ENCODE data around the gene PRDM12.

The PRDM12 gene

DNA sequence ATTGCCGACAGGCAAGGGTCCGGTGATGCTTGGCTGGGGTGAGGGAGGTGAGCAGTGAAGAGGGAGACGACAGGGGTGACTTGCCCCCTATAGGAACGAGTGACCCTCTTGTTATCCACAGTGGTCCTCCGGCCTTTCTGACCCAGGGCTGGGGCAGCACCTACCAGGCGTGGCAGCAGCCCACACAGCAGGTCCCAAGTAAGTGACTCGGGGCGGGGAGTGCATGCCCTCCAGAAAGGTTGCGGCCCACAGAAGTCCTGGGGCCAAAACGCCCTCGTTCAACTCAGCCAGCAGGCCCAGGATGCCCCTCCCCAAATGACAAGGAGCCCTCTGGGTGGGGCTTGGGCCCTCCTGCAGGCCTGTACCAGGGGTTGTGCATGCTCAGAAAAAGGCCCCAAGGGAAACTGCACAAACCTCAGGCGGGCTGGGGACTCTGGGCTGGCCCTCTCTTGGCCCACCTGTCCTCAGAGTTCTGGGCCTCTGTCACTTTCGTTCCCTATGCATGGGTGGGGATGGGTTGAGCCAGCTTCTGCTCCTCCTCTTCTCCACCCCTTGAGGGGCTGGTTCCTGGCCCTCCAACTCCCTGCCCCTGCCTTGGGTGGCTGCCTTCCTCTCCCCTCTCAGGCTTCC is 32.2 kb upstream of the PRDM12 start:
- TF ChIP-seq, protein P1, sequence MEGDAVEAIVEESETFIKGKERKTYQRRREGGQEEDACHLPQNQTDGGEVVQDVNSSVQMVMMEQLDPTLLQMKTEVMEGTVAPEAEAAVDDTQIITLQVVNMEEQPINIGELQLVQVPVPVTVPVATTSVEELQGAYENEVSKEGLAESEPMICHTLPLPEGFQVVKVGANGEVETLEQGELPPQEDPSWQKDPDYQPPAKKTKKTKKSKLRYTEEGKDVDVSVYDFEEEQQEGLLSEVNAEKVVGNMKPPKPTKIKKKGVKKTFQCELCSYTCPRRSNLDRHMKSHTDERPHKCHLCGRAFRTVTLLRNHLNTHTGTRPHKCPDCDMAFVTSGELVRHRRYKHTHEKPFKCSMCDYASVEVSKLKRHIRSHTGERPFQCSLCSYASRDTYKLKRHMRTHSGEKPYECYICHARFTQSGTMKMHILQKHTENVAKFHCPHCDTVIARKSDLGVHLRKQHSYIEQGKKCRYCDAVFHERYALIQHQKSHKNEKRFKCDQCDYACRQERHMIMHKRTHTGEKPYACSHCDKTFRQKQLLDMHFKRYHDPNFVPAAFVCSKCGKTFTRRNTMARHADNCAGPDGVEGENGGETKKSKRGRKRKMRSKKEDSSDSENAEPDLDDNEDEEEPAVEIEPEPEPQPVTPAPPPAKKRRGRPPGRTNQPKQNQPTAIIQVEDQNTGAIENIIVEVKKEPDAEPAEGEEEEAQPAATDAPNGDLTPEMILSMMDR (IDR thresholded peaks at IDR 0.05; ENCODE audit: control insufficient read depth, insufficient read depth, low read depth, low read length, missing control alignments): no peak
- no peak for DNase-seq (ENCODE audit: low read depth)
- no peak overlapping the region for H3K4me3 ChIP-seq (ENCODE audit: control insufficient read depth, low read depth, low read length)

- no peak for DNase-seq (ENCODE audit: low read depth)
- TF ChIP-seq, protein P1 (IDR thresholded peaks at IDR 0.05; ENCODE audit: control insufficient read depth, insufficient read depth, low read depth, low read length, missing control alignments): no peak
Observed at GRCh38 chr9:130632841-130633240, 31.6 kb upstream of the PRDM12 start.

GRCh38 chr9:130633336-130634190 is 30.8 kb upstream of the PRDM12 start:
- H3K4me3 ChIP-seq (ENCODE audit: control insufficient read depth, low read depth, low read length): no peak overlapping the region
- DNase-seq (ENCODE audit: low read depth): no peak
- TF ChIP-seq, protein P1 (IDR thresholded peaks at IDR 0.05; ENCODE audit: control insufficient read depth, insufficient read depth, low read depth, low read length, missing control alignments): no peak

More at GRCh38 chr9:130632841-130633240, 31.6 kb upstream of the PRDM12 start:
- no peak overlapping the region for H3K4me3 ChIP-seq (ENCODE audit: control insufficient read depth, low read depth, low read length)

DNA sequence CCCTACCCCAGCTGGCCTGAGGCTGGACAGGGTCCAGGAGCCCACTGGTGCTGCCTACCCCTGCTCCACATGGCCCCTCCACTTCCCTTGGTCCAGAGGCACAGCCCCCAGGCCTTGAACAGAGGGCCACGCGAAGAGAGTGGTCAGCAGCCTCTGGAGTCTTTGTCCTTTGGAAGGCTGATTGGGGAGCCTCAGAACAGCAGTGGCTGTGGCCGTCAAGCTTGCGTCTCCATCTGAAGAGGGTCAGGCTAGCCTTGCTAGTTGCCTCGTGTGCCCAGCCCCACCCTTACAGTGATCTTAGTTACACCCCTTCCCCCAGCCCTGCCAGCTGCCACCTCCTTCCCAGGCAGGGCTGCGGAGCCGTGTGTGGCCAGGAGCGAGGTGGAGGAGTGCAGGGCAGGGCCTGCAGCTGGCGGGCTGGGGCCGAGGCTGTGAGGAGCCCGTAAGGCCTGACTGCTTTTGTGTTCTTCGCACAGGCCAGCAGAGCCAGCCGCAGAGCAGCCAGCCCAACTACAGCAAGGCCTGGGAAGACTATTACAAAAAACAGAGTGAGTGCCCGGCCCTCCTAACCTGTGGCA is 30.1 kb upstream of the PRDM12 start:
- TF ChIP-seq, protein P1 (IDR thresholded peaks at IDR 0.05; ENCODE audit: control insufficient read depth, insufficient read depth, low read depth, low read length, missing control alignments): no peak
- H3K4me3 ChIP-seq (ENCODE audit: control insufficient read depth, low read depth, low read length): no peak overlapping the region
- DNase-seq (ENCODE audit: low read depth): no peak

DNA sequence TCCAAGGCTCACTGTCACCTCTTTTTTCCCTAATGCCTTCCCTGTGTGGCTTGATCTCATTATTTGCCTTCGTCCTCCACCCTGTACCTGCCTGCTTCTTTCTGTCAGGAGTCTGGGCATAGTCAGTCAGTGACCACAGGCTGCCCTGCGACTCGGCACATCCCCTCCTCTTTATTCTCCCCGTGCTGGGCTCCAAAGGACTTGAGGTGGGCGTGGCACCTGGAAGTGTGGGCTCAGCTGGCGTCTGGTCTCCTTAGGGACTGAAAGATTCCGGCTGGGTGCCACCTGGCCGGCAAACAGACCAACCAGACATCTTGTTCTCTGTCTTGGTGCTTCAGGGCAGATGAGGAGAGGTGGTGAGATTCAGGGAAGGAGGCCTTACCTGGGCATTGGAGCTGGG is 29.6 kb upstream of the PRDM12 start:
- TF ChIP-seq, protein P1 (IDR thresholded peaks at IDR 0.05; ENCODE audit: control insufficient read depth, insufficient read depth, low read depth, low read length, missing control alignments): no peak
- no peak overlapping the region for H3K4me3 ChIP-seq (ENCODE audit: control insufficient read depth, low read depth, low read length)
- DNase-seq (ENCODE audit: low read depth): no peak

DNA sequence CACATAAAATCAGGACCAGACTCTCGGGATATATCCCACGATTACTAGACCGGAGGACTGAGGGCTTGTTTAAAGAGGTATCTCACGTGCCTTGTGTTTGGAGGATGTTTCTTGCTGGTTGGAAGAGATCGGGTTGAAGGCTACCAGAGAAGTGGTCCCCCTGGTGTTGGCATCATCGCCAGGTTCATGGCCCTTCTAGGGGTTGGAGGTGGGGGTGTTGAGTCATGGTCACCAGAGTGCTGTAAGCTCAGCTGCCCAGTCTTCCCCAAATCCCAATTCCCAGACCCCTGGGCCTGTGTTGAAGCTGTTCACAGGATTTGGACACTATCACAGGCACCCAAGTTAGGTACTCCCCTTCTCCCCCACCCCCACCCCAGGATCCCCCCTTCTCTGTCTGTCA is 29.1 kb upstream of the PRDM12 start:
- DNase-seq (ENCODE audit: low read depth): no peak
- no peak overlapping the region for H3K4me3 ChIP-seq (ENCODE audit: control insufficient read depth, low read depth, low read length)
- TF ChIP-seq, protein P1 (IDR thresholded peaks at IDR 0.05; ENCODE audit: control insufficient read depth, insufficient read depth, low read depth, low read length, missing control alignments): no peak

Measured in AG09309 (cell line).